ENCODE data around the gene RAP1GAP. TPM values are rescaled to one million over a fixed set of nuclear protein-coding genes. Genes with fewer than 3 reads are reported as not detected.

Gene RAP1GAP
- total RNA-seq, 1 experiment from 2014 or later = 13.4 TPM

- DNase-seq (ENCODE audit: low read depth, low spot score) = no peak
- H3K79me2 ChIP-seq (ENCODE audit: insufficient read depth, low read length) = no peaks in the 10 kb centered on the region
- no peak overlapping the region for H3K9ac ChIP-seq (ENCODE audit: low read length)
- no peaks in the 10 kb centered on the region for H3K36me3 ChIP-seq (ENCODE audit: control insufficient read depth in 1 of 2, insufficient read depth in 2 of 2, low read length in 2 of 2)
- CTCF ChIA-PET = no interaction called here
- no peak overlapping the region for H3K4me2 ChIP-seq (ENCODE audit: low read length)
- H3K27ac ChIP-seq (ENCODE audit: low read depth, low read length) = no peak overlapping the region
- H4K20me1 ChIP-seq (ENCODE audit: insufficient read depth) = no peaks in the 10 kb centered on the region
- no peak for TF ChIP-seq CTCF (IDR thresholded peaks at IDR 0.05 in 2 of 3, conservative IDR thresholded peaks at IDR 0.05 in 1 of 3; ENCODE audit: borderline replicate concordance in 1 of 3, insufficient read depth in 1 of 3, low read depth in 2 of 3, low read length in 2 of 3)
- no peak for TF ChIP-seq ZBTB33 (IDR thresholded peaks at IDR 0.05; ENCODE audit: extremely low read depth, insufficient replicate concordance, low read length)
- TF ChIP-seq JUND (IDR thresholded peaks at IDR 0.05) = no peak
- TF ChIP-seq SRF (IDR thresholded peaks at IDR 0.05; ENCODE audit: low read depth) = no peak
- no peak for TF ChIP-seq TCF7L2 (IDR thresholded peaks at IDR 0.05; ENCODE audit: borderline replicate concordance, extremely low read depth, insufficient read depth, insufficient read length)
- no peak for TF ChIP-seq RAD21 (IDR thresholded peaks at IDR 0.05; ENCODE audit: low read depth)
- no peak for TF ChIP-seq POLR2AphosphoS5 (IDR thresholded peaks at IDR 0.05; ENCODE audit: low read depth, low read length)
- TF ChIP-seq ZNF274 (IDR thresholded peaks at IDR 0.05; ENCODE audit: low read depth, low read length) = no peak
- TF ChIP-seq EZH2phosphoT487 (IDR thresholded peaks at IDR 0.05; ENCODE audit: borderline replicate concordance) = no peak
- TF ChIP-seq, protein P1, sequence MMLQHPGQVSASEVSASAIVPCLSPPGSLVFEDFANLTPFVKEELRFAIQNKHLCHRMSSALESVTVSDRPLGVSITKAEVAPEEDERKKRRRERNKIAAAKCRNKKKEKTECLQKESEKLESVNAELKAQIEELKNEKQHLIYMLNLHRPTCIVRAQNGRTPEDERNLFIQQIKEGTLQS (IDR thresholded peaks at IDR 0.05) = no peak
- TF ChIP-seq CBX3 (IDR thresholded peaks at IDR 0.05; ENCODE audit: low read depth) = no peak
- TF ChIP-seq FOSL1 (IDR thresholded peaks at IDR 0.05; ENCODE audit: low read depth) = no peak
- POLR2A ChIA-PET = no interaction called here
- no peaks in the 10 kb centered on the region for H3K9me2 ChIP-seq (ENCODE audit: insufficient read depth)
- H3K9me3 ChIP-seq (ENCODE audit: control insufficient read depth in 1 of 2, insufficient read depth in 1 of 2, low read depth in 1 of 2, low read length in 2 of 2) = no peaks in the 10 kb centered on the region
- intact Hi-C loops (cut with micrococcal nuclease) = no loop called here
- RAD21 ChIA-PET (ENCODE audit: low non-redundant PET in 1 of 2, low total read pairs in 2 of 2, uncharacterized antibody in 2 of 2, unreplicated experiment in 2 of 2) = interaction anchor here in 1 of 2 experiments (0.7 kb wide), 1 partner anchor 192 kb away, joined by 3 read pairs; no protein-coding TSS in a partner anchor
- no TSS peak for BruUV-seq (replicated peaks)
- H3K4me3 ChIP-seq (replicated peaks in 1 of 2; ENCODE audit: low read depth in 1 of 2, low read length in 2 of 2) = no peak overlapping the region
- no peak for ATAC-seq
- H3K4me1 ChIP-seq (ENCODE audit: control insufficient read depth in 1 of 2, insufficient read depth in 2 of 2, low read length in 2 of 2) = peaks cover 25 to 47% of the 10 kb centered on the region in 2 experiments
- no peaks in the 10 kb centered on the region for H3K27me3 ChIP-seq (ENCODE audit: insufficient read depth, low read length)
- H2AFZ ChIP-seq (ENCODE audit: low read depth, low read length, poor library complexity, severe bottlenecking) = no peak overlapping the region
Observed at GRCh38 chr1:21590126-21590880, 78.9 kb downstream of the RAP1GAP start.

All from HCT116 (cell line).